ENCODE measurements around the gene FBN1.

The FBN1 gene

GRCh38 chr15:48419896-48420295 is 225.6 kb downstream of the FBN1 start:
- no peak for DNase-seq

GRCh38 chr15:48418343-48418742 is 227.2 kb downstream of the FBN1 start:
- DNase-seq, result no peak

- DNase-seq, result no peak
These were observed 229.2 kb downstream of the FBN1 start for GRCh38 chr15:48416301-48416700.

- DNase-seq, result no peak
These were observed 230.2 kb downstream of the FBN1 start for GRCh38 chr15:48415036-48415886.

- DNase-seq, result no peak
These were observed 231.5 kb downstream of the FBN1 start for GRCh38 chr15:48414015-48414414.

GRCh38 chr15:48413304-48413703 is 232.2 kb downstream of the FBN1 start:
- no peak for DNase-seq

- no peak for DNase-seq
These were observed 233.4 kb downstream of the FBN1 start for GRCh38 chr15:48411971-48412591.

- no peak for DNase-seq
These were observed 235.9 kb downstream of the FBN1 start for GRCh38 chr15:48409623-48410022.

- no peak for DNase-seq
These were observed 237.2 kb downstream of the FBN1 start for GRCh38 chr15:48408327-48408726.

GRCh38 chr15:48407646-48408045 is 237.9 kb downstream of the FBN1 start:
- no peak for DNase-seq

GRCh38 chr15:48406911-48407310 is 238.6 kb downstream of the FBN1 start:
- DNase-seq, result no peak

- DNase-seq, result no peak
These were observed 239.1 kb downstream of the FBN1 start for GRCh38 chr15:48406266-48406891.

- DNase-seq, result no peak
These were observed 242.9 kb downstream of the FBN1 start for GRCh38 chr15:48402427-48403177.

GRCh38 chr15:48400086-48400485 is 245.4 kb downstream of the FBN1 start:
- DNase-seq, result no peak

- DNase-seq, result no peak
These were observed 247.7 kb downstream of the FBN1 start for GRCh38 chr15:48397841-48398240.

- no peak for DNase-seq
These were observed 249.5 kb downstream of the FBN1 start for GRCh38 chr15:48396020-48396419.

GRCh38 chr15:48395521-48396011 is 249.9 kb downstream of the FBN1 start:
- DNase-seq, result no peak

- DNase-seq, result no peak
These were observed 250.5 kb downstream of the FBN1 start for GRCh38 chr15:48394970-48395369.

- DNase-seq, result no peak
These were observed 251.6 kb downstream of the FBN1 start for GRCh38 chr15:48393645-48394506.

- DNase-seq, result no peak
These were observed 253.2 kb downstream of the FBN1 start for GRCh38 chr15:48392356-48392755.

GRCh38 chr15:48391950-48392349 is 253.6 kb downstream of the FBN1 start:
- no peak for DNase-seq

GRCh38 chr15:48389691-48390143 is 255.8 kb downstream of the FBN1 start:
- no peak for DNase-seq
